Measurements from ENCODE around the gene DLL4.

Gene DLL4

GRCh38 chr15:40936709-40937666, 7.8 kb downstream of the DLL4 start:
- no peak for TF ChIP-seq EZH2 (IDR thresholded peaks at IDR 0.05; ENCODE audit: borderline replicate concordance, low read depth, low read length, severe bottlenecking)
- TF ChIP-seq CTCF (IDR thresholded peaks at IDR 0.05; ENCODE audit: borderline replicate concordance, extremely low read depth, low read length, poor library complexity, severe bottlenecking), result peak; percentile 29
- DNase-seq, result no peak
- Histone ChIP-seq H3K27me3 (ENCODE audit: insufficient read depth, low read length, poor library complexity) (peaks cover 4% of the 10 kb centered on the region), H3K9me3 (ENCODE audit: insufficient read depth, low read length, severe bottlenecking) (no peaks in the 10 kb centered on the region), H4K20me1 (ENCODE audit: insufficient read depth, low read length) (peaks cover 8% of the 10 kb centered on the region), H2AFZ (ENCODE audit: low read depth, low read length) (no peak overlapping the region), H3K9ac (ENCODE audit: low read depth, low read length) (no peak overlapping the region), H3K4me2 (ENCODE audit: insufficient read depth, low read length) (no peak overlapping the region), H3K4me1 (ENCODE audit: insufficient read depth, low read length) (peaks cover 21% of the 10 kb centered on the region), H3K27ac (ENCODE audit: low read length) (no peak overlapping the region), H3K36me3 (ENCODE audit: insufficient read depth, low read length) (no peaks in the 10 kb centered on the region), H3K4me3 (ENCODE audit: low read depth in 1 of 2, low read length in 2 of 2) (no peak overlapping the region), H3K79me2 (ENCODE audit: insufficient read depth, low read length) (no peaks in the 10 kb centered on the region)
- ATAC-seq (ENCODE audit: insufficient read depth, low read depth), result no peak

- H3K4me1 ChIP-seq (ENCODE audit: insufficient read depth, low read length), result peaks cover 25% of the 10 kb centered on the region
- no peak overlapping the region for H3K4me2 ChIP-seq (ENCODE audit: insufficient read depth, low read length)
- no peak for ATAC-seq (ENCODE audit: insufficient read depth, low read depth)
- no peak overlapping the region for H2AFZ ChIP-seq (ENCODE audit: low read depth, low read length)
- H3K9ac ChIP-seq (ENCODE audit: low read depth, low read length), result no peak overlapping the region
- no peaks in the 10 kb centered on the region for H3K79me2 ChIP-seq (ENCODE audit: insufficient read depth, low read length)
- H3K27me3 ChIP-seq (ENCODE audit: insufficient read depth, low read length, poor library complexity), result no peaks in the 10 kb centered on the region
- H4K20me1 ChIP-seq (ENCODE audit: insufficient read depth, low read length), result peaks cover 3% of the 10 kb centered on the region
- DNase-seq, result no peak
- H3K36me3 ChIP-seq (ENCODE audit: insufficient read depth, low read length), result no peaks in the 10 kb centered on the region
- no peak overlapping the region for H3K27ac ChIP-seq (ENCODE audit: low read length)
- no peak overlapping the region for H3K4me3 ChIP-seq (ENCODE audit: low read depth in 1 of 2, low read length in 2 of 2)
- H3K9me3 ChIP-seq (ENCODE audit: insufficient read depth, low read length, severe bottlenecking), result no peaks in the 10 kb centered on the region
- TF ChIP-seq EZH2 (IDR thresholded peaks at IDR 0.05; ENCODE audit: borderline replicate concordance, low read depth, low read length, severe bottlenecking) (no peak), CTCF (IDR thresholded peaks at IDR 0.05; ENCODE audit: borderline replicate concordance, extremely low read depth, low read length, poor library complexity, severe bottlenecking) (peak; percentile 52)
Measured at GRCh38 chr15:40937762-40938535, 8.8 kb downstream of the DLL4 start.

GRCh38 chr15:40938536-40938870, 9.4 kb downstream of the DLL4 start:
- Histone ChIP-seq H3K27me3 (ENCODE audit: insufficient read depth, low read length, poor library complexity) (no peaks in the 10 kb centered on the region), H3K27ac (ENCODE audit: low read length) (no peak overlapping the region), H4K20me1 (ENCODE audit: insufficient read depth, low read length) (peaks cover 3% of the 10 kb centered on the region), H3K4me1 (ENCODE audit: insufficient read depth, low read length) (peaks cover 30% of the 10 kb centered on the region), H3K9ac (ENCODE audit: low read depth, low read length) (no peak overlapping the region), H3K4me2 (ENCODE audit: insufficient read depth, low read length) (no peak overlapping the region), H3K4me3 (ENCODE audit: low read depth in 1 of 2, low read length in 2 of 2) (no peak overlapping the region), H3K79me2 (ENCODE audit: insufficient read depth, low read length) (no peaks in the 10 kb centered on the region), H3K36me3 (ENCODE audit: insufficient read depth, low read length) (no peaks in the 10 kb centered on the region), H2AFZ (ENCODE audit: low read depth, low read length) (no peak overlapping the region), H3K9me3 (ENCODE audit: insufficient read depth, low read length, severe bottlenecking) (no peaks in the 10 kb centered on the region)
- ATAC-seq (ENCODE audit: insufficient read depth, low read depth) (no peak), DNase-seq (no peak)
- TF ChIP-seq CTCF (IDR thresholded peaks at IDR 0.05; ENCODE audit: borderline replicate concordance, extremely low read depth, low read length, poor library complexity, severe bottlenecking), result no peak
- no peak for TF ChIP-seq EZH2 (IDR thresholded peaks at IDR 0.05; ENCODE audit: borderline replicate concordance, low read depth, low read length, severe bottlenecking)
